T-helper 2 cell treated with Interferon-gamma antibody and Interleukin-4, amounts not matched to agents 5 μg/mL and 100 μg/mL, for 36 hours (primary cell): ENCODE data around the gene NPY4R.
"Not testable (repeated sequence)": the region's sequence is repeated elsewhere in the genome, so short reads cannot be mapped to it uniquely, and the experiment has no call there.

Source experiments
- DNase-seq: peaks from one replicate; pipeline ENCODE4 v3.0.0; 2021; ENCODE audit warnings: low spot score
- H3K27ac Mint-ChIP-seq: one replicate; pipeline ENCODE4 v1.8.0; 2021; ENCODE audit warnings: mild to moderate bottlenecking, mixed read lengths
- H3K27me3 Mint-ChIP-seq: one replicate; pipeline ENCODE4 v1.8.0; 2021; ENCODE audit warnings: low read depth, mixed read lengths
- H3K36me3 Mint-ChIP-seq: one replicate; pipeline ENCODE4 v1.8.0; 2021; ENCODE audit warnings: low read depth, mixed read lengths
- H3K4me1 Mint-ChIP-seq: one replicate; pipeline ENCODE4 v1.8.0; 2021; ENCODE audit warnings: low read depth, mixed read lengths
- H3K4me3 Mint-ChIP-seq: one replicate; pipeline ENCODE4 v1.8.0; 2022; ENCODE audit warnings: mild to moderate bottlenecking, moderate library complexity, mixed read lengths
- H3K9me3 Mint-ChIP-seq: one replicate; pipeline ENCODE4 v1.8.0; 2021; ENCODE audit warnings: mixed read lengths

The NPY4R gene

DNA sequence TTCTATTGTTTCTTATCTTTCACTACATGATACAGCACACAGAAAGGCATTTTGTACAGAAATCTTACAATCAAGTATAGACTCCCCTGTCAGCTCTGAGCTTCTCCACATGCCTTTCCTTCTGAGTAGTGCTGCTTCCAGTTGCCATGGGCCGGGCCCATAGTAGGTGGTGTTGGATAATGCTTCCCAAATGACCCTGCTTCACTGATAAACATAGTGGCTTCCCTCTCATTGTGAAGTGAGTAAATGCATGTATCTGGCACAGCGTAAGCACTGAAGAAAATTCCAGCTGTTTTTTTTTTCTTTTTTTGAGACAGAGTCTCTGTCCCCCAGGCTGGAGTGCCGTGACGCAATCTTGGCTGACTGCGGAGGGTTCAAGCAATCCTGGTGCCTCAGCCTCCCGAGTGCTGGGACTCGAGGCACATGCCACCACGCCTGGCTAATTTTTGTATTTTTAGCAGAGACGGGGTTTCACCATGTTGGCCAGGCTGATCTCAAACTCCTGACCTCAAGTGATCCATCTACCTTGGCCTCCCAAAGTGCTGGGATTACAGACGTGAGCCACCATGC is 23.0 kb downstream of the NPY4R start:
- not testable (repeated sequence) for H3K36me3 Mint-ChIP-seq, DNase-seq, H3K27ac Mint-ChIP-seq, H3K4me3 Mint-ChIP-seq, H3K4me1 Mint-ChIP-seq, H3K9me3 Mint-ChIP-seq, H3K27me3 Mint-ChIP-seq

DNA sequence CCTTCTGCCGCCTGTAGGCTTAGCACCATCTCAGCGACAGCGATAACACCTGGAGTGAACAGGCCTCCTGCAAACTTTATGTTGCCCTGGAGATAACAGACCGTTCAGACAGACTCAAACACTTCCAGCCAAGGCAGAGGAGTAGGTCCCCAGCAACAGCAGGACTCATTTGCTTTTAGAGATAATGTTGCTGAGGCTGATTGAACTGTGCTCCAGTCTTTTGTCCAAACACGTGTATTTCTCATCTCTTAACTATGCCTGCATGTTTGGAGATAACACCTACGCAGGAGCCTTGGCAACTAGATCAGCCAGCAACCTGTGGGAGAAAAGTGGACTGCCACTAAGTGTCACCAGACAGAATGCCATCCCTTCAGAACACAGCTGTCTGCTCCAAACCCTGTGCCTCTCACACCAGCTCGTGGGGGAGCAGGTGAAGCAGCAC is 23.9 kb downstream of the NPY4R start:
- not testable (repeated sequence) for H3K27ac Mint-ChIP-seq, DNase-seq, H3K4me3 Mint-ChIP-seq, H3K36me3 Mint-ChIP-seq, H3K9me3 Mint-ChIP-seq, H3K27me3 Mint-ChIP-seq, H3K4me1 Mint-ChIP-seq

DNA sequence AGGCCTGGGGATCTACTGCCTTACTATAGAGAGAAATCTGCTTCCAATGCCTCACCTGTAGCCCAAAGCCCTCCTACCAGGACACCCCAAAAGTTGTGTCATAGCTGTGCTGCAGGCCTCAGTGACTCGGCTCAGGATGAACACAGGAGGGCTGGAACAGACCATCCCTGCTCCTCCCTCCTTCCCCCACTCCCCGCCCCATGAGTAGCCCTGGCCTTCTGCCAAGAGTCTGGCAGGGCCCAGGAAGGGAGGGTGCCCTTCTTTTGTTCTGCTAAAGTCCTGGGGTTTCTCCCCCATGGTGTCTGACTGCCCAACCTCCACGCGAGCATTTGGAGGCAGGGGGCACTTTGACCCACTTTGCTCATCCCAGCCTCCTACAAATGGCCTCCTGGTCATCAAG is 24.8 kb downstream of the NPY4R start:
- not testable (repeated sequence) for H3K9me3 Mint-ChIP-seq, H3K36me3 Mint-ChIP-seq, H3K27me3 Mint-ChIP-seq, H3K4me1 Mint-ChIP-seq, H3K27ac Mint-ChIP-seq, H3K4me3 Mint-ChIP-seq, DNase-seq

DNA sequence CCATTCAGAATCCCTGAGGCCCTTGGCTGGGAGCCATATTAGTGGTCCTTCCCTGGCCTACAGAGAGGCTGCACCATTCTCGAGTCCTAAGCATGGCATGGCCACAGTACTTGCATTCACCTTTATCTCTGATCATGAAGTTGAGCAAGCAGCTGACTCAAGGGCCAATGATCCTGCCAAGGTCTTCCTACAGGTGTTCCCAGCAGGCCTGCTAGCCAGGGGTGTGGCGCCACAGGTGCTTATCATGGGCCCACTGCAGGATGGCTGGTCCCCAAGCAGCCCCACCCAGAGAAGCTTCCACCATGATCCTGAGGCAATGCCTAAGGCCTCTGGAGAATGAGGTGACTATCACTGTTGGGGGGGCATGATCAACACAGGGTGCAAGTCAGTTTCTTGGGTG is 42.2 kb downstream of the NPY4R start:
- not testable (repeated sequence) for DNase-seq, H3K27me3 Mint-ChIP-seq, H3K9me3 Mint-ChIP-seq, H3K4me3 Mint-ChIP-seq, H3K36me3 Mint-ChIP-seq, H3K27ac Mint-ChIP-seq, H3K4me1 Mint-ChIP-seq

DNA sequence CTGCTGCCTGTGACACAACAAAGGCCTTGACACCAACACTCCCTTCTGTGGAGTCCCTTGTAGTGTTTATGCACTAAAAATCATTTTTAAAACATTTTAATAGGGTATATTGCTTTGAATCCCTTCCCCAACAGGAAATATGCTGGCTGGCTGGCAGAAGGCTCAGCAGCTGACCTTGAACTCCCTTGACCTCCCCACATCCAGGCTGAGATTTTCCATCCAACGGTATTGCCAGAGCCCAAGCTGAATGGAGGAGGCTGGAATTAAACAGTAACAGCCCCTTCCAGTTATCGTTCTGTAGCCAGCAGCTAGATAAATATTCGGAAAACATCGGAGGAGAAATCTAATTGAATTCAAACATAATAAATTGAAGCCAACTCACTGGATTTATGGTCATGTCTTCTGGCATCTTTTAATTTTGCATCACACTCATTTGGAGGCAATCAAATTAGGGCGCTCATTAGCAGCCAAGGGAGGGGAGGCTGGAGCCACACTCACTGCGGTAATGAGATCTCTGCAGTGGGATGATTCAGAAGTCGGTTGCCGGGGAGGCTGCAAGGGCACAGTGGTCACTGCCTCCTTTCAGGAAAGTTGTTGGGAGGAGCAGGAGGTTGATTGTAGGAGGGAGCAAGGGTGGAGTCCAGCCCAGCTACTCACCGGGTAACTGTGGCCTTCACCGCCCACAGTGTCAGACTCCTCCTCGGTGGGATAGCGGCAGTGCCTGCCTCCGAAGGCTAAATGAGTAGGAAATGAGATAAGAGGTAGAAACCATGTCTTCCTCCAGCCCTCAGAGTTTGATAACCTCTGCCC is 46.0 kb downstream of the NPY4R start:
- H3K4me1 Mint-ChIP-seq, H3K27ac Mint-ChIP-seq, H3K4me3 Mint-ChIP-seq, H3K9me3 Mint-ChIP-seq, H3K36me3 Mint-ChIP-seq, DNase-seq, H3K27me3 Mint-ChIP-seq: not testable (repeated sequence)

DNA sequence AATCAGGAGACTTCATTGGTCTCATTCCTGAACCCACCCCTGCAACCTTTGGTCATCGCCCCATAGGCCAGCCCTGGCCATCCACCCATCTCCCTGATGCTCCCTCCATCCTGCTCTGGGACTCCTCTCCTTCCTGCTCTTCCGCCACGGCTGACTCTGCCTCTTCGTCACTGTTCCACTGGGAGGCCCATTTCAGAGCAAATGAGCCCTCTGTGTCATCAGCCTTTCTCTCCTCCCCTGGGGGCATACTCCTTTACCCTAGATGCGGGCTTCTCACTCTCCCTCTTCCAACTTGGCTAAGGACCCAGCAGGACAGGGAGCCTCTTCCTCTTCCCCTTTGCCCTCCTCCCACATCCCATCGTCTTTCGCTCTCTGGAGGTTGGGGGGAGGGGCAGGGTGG is 47.5 kb downstream of the NPY4R start:
- H3K36me3 Mint-ChIP-seq, DNase-seq, H3K27ac Mint-ChIP-seq: not testable (repeated sequence)

DNA sequence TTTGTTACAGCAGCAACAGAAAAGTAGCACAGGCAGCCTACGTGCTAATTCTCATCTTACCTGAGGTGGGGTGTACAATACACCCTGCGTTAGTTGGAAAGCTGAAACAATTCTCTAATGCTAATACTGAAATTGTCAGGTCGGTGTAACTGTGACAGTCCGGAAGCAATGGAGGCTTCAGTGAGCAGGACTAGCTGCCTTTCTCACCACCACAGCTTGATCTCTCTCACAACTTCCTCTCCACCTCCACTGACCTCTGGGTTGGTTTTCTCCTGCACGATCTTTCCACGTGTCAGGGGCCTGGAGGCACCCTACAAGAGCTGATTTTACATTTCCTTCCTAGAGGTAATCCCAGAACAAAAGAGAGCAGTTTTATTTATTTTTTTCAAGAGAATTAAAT is 50.5 kb downstream of the NPY4R start:
- not testable (repeated sequence) for DNase-seq, H3K9me3 Mint-ChIP-seq, H3K4me3 Mint-ChIP-seq, H3K4me1 Mint-ChIP-seq, H3K36me3 Mint-ChIP-seq, H3K27me3 Mint-ChIP-seq, H3K27ac Mint-ChIP-seq

More for the DNA sequence above, 47.5 kb downstream of the NPY4R start:
- not testable (repeated sequence) for H3K4me1 Mint-ChIP-seq, H3K27me3 Mint-ChIP-seq, H3K4me3 Mint-ChIP-seq, H3K9me3 Mint-ChIP-seq

DNA sequence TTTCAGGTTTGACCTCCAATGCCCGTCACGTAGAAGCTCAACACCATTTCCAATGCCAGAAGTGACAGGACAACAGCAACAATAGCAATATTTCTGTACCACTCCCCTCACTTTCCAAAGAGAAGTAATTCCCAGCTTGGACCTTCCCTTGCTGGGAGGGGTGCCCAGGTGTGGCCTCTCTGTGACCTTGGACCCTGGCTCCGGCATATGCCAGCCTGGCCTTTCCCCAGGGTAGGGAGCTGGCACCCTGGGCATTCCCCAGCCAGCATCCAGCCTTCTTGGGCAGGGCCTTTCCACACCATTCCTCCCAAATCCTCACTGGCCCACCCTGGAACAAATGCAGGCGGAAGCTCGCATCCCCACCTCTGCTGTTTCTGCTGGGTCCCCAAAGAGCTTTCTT is 53.1 kb downstream of the NPY4R start:
- not testable (repeated sequence) for H3K27ac Mint-ChIP-seq, H3K4me3 Mint-ChIP-seq, H3K9me3 Mint-ChIP-seq, DNase-seq, H3K27me3 Mint-ChIP-seq, H3K36me3 Mint-ChIP-seq, H3K4me1 Mint-ChIP-seq

DNA sequence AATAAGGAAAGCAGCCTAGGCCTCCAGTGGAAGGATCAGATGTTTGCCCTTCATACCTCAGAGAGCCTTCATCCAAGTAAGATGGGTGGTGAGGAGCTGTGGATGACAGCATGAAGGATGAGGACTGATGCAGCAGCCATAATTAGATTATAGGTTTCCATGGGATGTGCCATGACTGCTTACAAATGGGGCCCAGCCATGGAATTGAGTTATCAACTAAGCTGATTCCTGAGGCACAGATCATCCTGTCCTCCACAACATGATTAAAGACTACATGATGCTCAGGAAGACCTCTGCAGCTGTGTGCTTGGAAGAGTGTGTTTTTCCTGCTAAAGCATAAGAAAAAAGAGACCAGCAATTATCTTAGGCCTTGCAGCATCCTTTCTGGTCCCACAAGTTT is 54.6 kb downstream of the NPY4R start:
- H3K27ac Mint-ChIP-seq, H3K9me3 Mint-ChIP-seq, H3K36me3 Mint-ChIP-seq, H3K4me3 Mint-ChIP-seq, DNase-seq, H3K4me1 Mint-ChIP-seq, H3K27me3 Mint-ChIP-seq: not testable (repeated sequence)
